ENCODE results near the gene OR2L8. TPM values are rescaled to one million over a fixed set of nuclear protein-coding genes. Genes with fewer than 3 reads are reported as not detected.
A peak's percentile ranks its signal among the peaks of the same experiment; 100 is the strongest.

The OR2L8 gene
- total and polyA plus RNA-seq, 9 of the 15 experiments (the other 6 are each of a cell fraction or from before 2014, with no cell fraction given) = not detected

- no peak for TF ChIP-seq SFPQ (IDR thresholded peaks at IDR 0.05; ENCODE audit: low read depth, low read length)
These were observed at the start of gene OR2L8 (continued) for GRCh38 chr1:247948558-247948957.

GRCh38 chr1:247904122-247904521 lies 44.5 kb upstream of the OR2L8 start:
- no peak overlapping the region for H3K9ac ChIP-seq (ENCODE audit: insufficient read depth in 1 of 2, low read depth in 2 of 2, low read length in 2 of 2)
- no peaks in the 10 kb centered on the region for H3K79me2 ChIP-seq (ENCODE audit: control insufficient read depth, insufficient read depth, low read length)
- DNase-seq (ENCODE audit: extremely low read depth in 1 of 4, low spot score in 3 of 4) = no peak
- H3K27ac ChIP-seq (ENCODE audit: extremely low read depth, low read depth, low read length) = no peak overlapping the region
- H2AFZ ChIP-seq (ENCODE audit: low read depth, low read length) = no peak overlapping the region; the same call in 1 of the 2 replicates
- no peak overlapping the region for H3K4me3 ChIP-seq
- H3K4me1 ChIP-seq (replicated peaks in 1 of 2; ENCODE audit: control insufficient read depth in 2 of 2, insufficient read depth in 2 of 2, low read length in 2 of 2) = peaks cover 0 to 13% of the 10 kb centered on the region in 2 experiments; a peak in 3 of 5 replicates
- no peak for FAIRE-seq
- BruUV-seq (replicated peaks) = no TSS peak
- peaks cover 5% of the 10 kb centered on the region for H3K9me3 ChIP-seq (replicated peaks; ENCODE audit: control insufficient read depth, insufficient read depth, low read depth, low read length)
- intact Hi-C loops (cut with micrococcal nuclease) = no loop called here
- no peaks in the 10 kb centered on the region for H4K20me1 ChIP-seq (replicated peaks; ENCODE audit: control insufficient read depth, insufficient read depth, low read length)
- no peak overlapping the region for H3K4me2 ChIP-seq (ENCODE audit: insufficient read depth, low read length)
- ChIA-PET POLR2A (no interaction called here), CTCF (ENCODE audit: low intra/inter-chr PET ratio) (no interaction called here)
- no peaks in the 10 kb centered on the region for H3K9me1 ChIP-seq (ENCODE audit: control insufficient read depth, insufficient read depth, low read length)
- ATAC-seq = no peak
- no peaks in the 10 kb centered on the region for H3K27me3 ChIP-seq (ENCODE audit: control insufficient read depth in 2 of 2, insufficient read depth in 2 of 2, low read length in 2 of 2)
- in situ Hi-C loops (cut with MboI) = no loop called here
- 26% methylated on average over 6 of the region's 6 CpGs for WGBS (ENCODE audit: insufficient coverage, low coverage, missing lambda C conversion rate)
- no peaks in the 10 kb centered on the region for H3K36me3 ChIP-seq (ENCODE audit: control insufficient read depth, insufficient read depth, low read length)
- 0 out of 2 replicates have a peak, but pooled peaks have one; percentile 27 for TF ChIP-seq ZBTB40 (IDR thresholded peaks at IDR 0.05)
- TF ChIP-seq ZBTB40 (CRISPR knock-in tag; IDR thresholded peaks at IDR 0.05) = no peak
- peak; percentile 76; the same call in 1 of the 2 replicates for TF ChIP-seq THRB (CRISPR knock-in tag; conservative IDR thresholded peaks at IDR 0.05)
- 0 out of 4 replicates have a peak, but pooled peaks of 1 of the 2 experiments have one; percentile 33 for TF ChIP-seq ARNT (IDR thresholded peaks at IDR 0.05)

Measured in K562 (cell line).